Measurements from ENCODE around the gene HOXA7. TPM values are rescaled to one million over a fixed set of nuclear protein-coding genes. Genes with fewer than 3 reads are reported as not detected.

HOXA7 gene
- total RNA-seq: 1.4 and 1.9 TPM in 2 replicates

GRCh38 chr7:27156508-27156898 is at the start of gene HOXA7:
HOXA7 (minus strand) TSS chr7:27156675; CDS start chr7:27156545, 130 bp downstream.

DNA sequence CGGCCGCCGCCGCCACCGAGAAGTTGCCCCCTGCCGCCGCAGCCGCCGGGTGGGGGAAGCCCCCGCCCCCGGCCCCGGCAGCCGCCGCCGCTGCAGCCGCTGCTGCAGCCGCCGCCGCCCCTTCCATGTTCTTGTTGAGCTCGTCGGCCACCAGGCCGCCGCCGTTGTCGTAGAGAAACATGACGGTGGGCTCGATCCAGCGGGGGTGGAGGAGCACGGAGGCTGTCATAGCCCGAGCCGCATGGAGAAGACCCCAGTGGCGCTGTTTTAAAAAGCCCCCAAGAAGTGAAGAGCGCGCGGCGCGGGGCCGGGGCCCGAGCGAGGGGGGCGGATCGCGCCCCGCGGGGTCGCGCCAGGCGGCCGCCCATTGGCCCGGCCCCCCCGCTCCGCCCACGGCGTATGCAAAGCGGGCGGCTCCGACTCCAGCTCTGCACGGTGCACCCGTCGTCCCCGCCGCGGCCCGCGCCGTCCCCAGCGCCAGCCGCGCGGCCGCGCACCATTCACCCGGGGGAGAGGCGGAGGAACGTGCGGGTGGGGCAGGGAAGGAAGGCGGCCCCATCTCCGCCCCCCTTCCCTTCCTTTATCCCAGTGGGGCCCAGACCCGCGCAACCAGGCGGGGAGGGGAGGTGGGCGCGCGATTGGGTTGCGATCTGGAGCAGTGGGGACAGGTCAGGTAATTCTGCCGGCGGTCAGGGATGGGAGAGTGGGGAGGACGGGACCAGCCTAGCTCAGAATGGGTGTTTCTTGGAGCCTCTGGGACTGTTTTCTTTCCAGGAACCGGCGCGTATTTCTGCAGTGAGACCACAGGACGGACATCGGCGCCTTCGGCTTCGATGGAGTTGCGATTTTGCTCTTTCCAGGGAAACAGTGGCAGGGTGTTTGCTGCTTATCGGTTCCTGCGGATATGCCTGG is 43.6 kb upstream of the HOXA7 start, which contains the start of gene HOXA13:
TSS of gene HOXA13 (minus strand) at position 243 of the 912 bp plus-strand sequence. CDS start at position 229, 14 bp downstream.

DNA sequence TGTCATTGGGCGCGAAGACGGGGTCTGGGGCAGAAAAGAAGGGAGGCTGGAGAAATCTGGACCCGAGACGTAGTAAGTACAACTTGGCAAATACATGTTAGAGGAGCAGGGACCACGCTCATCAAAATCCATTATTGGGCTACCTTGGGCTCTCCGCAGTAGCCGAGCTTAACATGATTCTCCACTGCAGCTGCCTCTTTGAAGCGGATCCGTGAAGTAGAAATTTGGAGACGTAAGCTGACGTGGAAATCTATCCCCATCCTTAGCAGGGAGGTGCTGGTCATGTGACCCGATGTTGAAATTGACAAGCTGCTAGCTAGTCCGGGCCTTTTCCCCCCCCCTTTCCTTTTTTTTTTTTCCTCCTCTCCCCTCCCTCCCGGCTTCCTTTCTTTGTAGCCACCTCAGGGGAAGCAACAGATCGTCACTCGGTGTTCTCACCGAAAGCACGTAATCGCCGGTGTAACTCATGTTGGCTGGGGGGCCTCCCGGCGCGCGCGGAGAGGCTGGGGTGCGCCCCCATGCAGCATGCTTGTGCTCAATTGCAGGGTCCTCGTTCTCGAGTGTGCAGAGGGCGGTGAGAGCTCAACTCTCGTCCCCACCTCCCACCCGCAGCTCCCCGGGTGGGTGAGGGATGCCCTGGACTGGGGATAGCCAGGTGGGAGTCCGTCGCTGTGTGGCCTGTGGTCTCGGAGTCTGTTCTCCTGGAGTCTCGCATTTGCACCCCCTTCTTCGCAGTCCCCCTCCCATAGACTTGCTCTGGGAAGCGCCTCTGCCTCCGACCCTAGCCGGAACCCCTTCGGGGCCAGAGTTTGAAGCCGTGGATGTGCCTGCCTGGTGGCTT is 28.8 kb upstream of the HOXA7 start, which contains the start of gene HOXA11:
TSS of gene HOXA11 (minus strand) at position 220 of the 841 bp plus-strand sequence. CDS start at position 132, 88 bp downstream.

GRCh38 chr7:27173956-27174873 is 17.7 kb upstream of the HOXA7 start, which contains the start of gene HOXA10:
HOXA10 (minus strand) TSS chr7:27174320; CDS start chr7:27174306, 14 bp downstream.

DNA sequence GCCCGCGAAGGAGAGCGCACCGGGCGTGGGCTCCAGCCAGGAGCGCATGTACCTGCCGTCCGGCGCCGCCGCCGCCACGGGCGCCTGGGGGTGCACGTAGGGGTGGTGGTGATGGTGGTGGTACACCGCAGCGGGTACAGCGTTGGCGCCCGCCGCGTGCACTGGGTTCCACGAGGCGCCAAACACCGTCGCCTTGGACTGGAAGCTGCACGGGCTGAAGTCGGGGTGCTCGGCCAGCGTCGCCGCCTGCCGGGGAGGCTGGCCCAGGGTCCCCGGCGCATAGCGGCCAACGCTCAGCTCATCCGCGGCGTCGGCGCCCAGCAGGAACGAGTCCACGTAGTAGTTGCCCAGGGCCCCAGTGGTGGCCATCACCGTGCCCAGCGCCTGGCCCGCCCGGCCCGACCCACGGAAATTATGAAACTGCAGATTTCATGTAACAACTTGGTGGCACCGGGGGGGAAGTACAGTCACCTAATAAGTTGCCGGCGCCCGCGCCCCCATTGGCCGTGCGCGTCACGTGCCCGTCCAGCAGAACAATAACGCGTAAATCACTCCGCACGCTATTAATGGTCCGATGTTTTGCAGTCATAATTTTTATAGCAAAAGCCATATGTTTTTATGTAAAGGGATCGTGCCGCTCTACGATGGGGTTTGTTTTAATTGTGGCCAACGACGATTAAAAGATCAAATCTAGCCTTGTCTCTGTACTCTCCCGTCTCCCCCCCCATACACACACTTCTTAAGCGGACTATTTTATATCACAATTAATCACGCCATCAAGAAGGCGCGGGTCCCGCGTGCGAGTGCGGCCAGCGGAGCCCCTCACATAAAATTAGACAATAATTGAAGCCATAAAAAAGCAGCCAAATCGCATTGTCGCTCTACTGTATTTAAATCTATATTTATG is 8.9 kb upstream of the HOXA7 start, which contains the start of gene HOXA9:
TSS of gene HOXA9 (minus strand) at position 449 of the 907 bp plus-strand sequence. CDS start at position 369, 80 bp downstream.

DNA sequence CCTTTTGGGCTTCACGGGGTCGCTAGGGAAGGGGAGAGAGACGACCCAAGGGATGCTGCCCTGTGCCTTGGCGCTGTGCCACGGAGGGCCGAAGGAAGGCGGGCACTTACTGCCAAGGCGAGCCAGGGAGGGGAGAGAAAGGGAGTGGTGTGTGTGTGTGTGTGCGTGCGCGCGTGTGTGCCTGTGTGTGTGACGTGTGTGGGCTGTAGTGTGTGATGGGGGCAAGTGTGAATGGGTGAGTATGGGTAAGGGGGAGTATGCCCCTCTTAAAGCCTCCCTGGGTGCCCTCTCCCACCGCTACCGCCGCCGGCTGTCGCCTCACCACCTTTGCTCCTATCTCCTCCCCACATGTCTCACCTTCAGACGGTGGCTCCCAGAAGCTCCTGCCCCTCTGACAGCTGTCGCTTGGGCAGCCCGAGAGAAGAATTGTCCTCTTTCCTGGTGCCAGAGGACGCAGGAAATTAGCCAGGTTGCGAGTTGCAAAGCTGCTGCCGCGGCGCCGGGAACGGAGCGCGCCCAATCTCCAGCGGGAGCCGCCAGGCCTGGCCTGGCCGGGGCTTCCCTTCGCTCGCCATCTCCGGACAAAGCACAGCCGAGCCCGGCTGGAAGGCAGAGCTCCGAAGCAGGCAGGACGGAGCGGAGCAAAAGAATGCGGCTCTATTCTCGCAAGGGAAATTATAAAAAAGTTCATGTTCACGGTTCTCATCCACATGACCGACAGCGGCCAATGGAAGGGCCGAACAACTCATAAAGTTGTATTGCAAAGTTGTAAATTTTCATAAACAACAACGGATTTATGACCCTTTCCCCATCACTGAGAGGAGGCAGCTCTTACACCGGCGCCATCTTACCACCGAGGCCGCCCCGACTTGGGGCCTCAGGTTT is 4.3 kb downstream of the HOXA7 start, which contains the start of gene HOXA3:
TSS of gene HOXA3 (minus strand) at position 653 of the 885 bp plus-strand sequence. CDS start 41,943 bp downstream, outside the sequence.

GRCh38 chr7:27147199-27148030 is 9.1 kb downstream of the HOXA7 start, which contains the start of gene HOXA6:
HOXA6 (minus strand) TSS chr7:27147774; CDS start chr7:27147749, 25 bp downstream.

DNA sequence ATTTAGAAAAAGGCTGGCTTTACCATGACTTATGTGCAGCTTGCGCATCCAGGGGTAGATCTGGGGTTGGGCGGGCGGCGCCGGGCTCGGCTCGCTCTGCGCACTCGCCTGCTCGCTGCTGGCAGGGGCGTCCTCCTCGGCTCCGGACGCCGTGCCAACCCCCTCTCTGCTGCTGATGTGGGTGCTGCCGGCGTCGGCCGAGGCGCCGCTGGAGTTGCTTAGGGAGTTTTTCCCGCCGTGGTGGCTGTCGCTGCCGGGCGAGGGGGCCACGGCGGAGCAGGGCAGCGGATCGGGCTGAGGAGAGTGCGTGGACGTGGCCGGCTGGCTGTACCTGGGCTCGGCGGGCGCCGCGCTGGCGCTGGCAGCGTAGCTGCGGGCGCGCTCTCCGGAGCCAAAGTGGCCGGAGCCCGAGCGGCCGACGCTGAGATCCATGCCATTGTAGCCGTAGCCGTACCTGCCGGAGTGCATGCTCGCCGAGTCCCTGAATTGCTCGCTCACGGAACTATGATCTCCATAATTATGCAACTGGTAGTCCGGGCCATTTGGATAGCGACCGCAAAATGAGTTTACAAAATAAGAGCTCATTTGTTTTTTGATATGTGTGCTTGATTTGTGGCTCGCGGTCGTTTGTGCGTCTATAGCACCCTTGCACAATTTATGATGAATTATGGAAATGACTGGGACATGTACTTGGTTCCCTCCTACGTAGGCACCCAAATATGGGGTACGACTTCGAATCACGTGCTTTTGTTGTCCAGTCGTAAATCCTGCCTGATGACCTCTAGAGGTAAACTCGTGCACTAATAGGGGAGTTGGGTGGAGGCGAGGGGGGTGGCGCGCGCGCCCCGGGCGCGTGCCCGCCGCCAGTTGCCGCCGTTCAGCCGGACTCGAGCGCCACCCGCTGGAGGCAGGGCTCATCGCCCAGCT is 13.2 kb downstream of the HOXA7 start, which contains the start of gene HOXA5:
TSS of gene HOXA5 (minus strand) at position 659 of the 927 bp plus-strand sequence. CDS start at position 585, 74 bp downstream.

DNA sequence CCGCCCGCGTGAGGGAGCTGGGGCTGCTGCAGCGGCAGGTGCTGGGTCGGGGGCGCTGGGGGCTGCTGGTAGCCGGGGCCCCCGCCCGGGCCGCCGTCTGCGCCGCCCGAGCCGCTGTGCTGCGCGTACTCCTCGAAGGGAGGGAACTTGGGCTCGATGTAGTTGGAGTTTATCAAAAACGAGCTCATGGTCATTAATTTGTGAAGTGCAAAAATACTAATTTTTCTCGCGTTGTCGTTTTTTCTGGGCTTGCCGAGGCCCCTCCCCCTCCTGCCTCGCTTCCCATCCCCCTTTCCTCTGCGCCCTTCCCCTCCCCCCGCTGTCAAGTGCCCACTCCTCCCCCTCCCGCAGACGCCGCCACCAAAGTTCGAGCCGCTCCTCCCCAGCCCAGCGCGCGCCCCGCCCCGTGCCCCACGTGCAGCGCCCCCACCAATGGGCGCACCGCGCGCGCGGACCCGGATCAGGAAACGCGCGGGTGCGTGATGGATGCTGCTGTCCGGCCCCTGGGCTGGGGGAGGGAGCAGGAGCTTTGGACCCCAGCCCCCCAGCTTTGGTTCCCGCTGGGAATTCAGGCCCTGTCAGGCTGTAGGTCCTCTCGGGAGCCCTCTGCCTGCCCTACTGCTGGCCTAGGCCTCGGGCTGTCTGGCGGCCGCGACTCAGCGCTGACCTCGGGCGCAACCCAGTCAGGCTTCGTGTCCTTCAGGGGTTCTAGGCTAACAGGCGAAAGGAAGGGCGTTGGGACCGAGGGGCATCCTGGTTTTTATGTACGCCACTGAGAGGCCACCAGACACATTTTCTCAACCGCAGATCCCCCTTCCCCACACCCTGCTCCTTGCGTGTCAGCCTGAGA is 25.7 kb downstream of the HOXA7 start, which contains the start of gene HOXA4:
TSS of gene HOXA4 (minus strand) at position 218 of the 850 bp plus-strand sequence. CDS start at position 194, 24 bp downstream.

Other genes with a start within 250 kb of the HOXA7 start
- gene HOXA1, start 60.7 kb downstream of the HOXA7 start, total RNA-seq: 0.30 and 0.32 TPM in 2 replicates
- gene HOXA2, start 54.0 kb downstream of the HOXA7 start, total RNA-seq: under 0.01 and 0.15 TPM in 2 replicates
- gene HOXA4, start 25.9 kb downstream of the HOXA7 start, total RNA-seq: 0.30 and 0.32 TPM in 2 replicates
- 4.2 and 9.6 TPM in 2 replicates for gene HOXA5, start 13.0 kb downstream of the HOXA7 start, total RNA-seq
- gene HOXA6, start 8.9 kb downstream of the HOXA7 start, total RNA-seq: 2.6 and 2.9 TPM in 2 replicates
- gene HOXA3, start 4.1 kb downstream of the HOXA7 start, total RNA-seq: 1.4 and 3.6 TPM in 2 replicates
- 28.9 and 31.8 TPM in 2 replicates for gene HOXA9, start 8.9 kb upstream of the HOXA7 start, total RNA-seq
- 17.9 and 20.1 TPM in 2 replicates for gene HOXA10, start 17.6 kb upstream of the HOXA7 start, total RNA-seq
- gene HOXA11, start 28.6 kb upstream of the HOXA7 start, total RNA-seq: 8.1 and 10.3 TPM in 2 replicates
- 0.65 and 2.1 TPM in 2 replicates for gene HOXA13, start 43.4 kb upstream of the HOXA7 start, total RNA-seq
- not detected in 2 replicates for gene EVX1, start 86.1 kb upstream of the HOXA7 start, total RNA-seq